ENCODE data around the gene STK36. TPM values are rescaled to one million over a fixed set of nuclear protein-coding genes. Genes with fewer than 3 reads are reported as not detected.
A peak's percentile ranks its signal among the peaks of the same experiment; 100 is the strongest.

Gene STK36
- total and polyA plus RNA-seq, 7 donors: 3.9 to 79.5 (median 15.8) TPM

GRCh38 chr2:218703341-218703740 lies 31.5 kb downstream of the STK36 start:
- H3K4me1 ChIP-seq: no peaks in the 10 kb centered on the region
- H3K27me3 ChIP-seq: no peaks in the 10 kb centered on the region
- peaks cover 0 to 29% (median 12%) of the 10 kb centered on the region in 4 donors for H3K36me3 ChIP-seq
- intact Hi-C loops (cut with DNase I): no loop called here
- no peak overlapping the region for H3K4me3 ChIP-seq
- WGBS, 2 donors: 93% methylated on average over 4 of the region's 4 CpGs
- DNase-seq: no peak
- no peak overlapping the region for H3K27ac ChIP-seq
- no peak for TF ChIP-seq POLR2AphosphoS5 (IDR thresholded peaks at IDR 0.05)
- H3K9me3 ChIP-seq: no peaks in the 10 kb centered on the region

GRCh38 chr2:218708086-218708485 lies 36.2 kb downstream of the STK36 start:
- intact Hi-C loops (cut with DNase I): loop anchor here (5.0 kb wide), 1 partner anchor 301 kb away; no protein-coding TSS in a partner anchor
- 82 to 87% methylated on average over 4 of the region's 4 CpGs for WGBS, 2 donors
- TF ChIP-seq POLR2A (IDR thresholded peaks at IDR 0.05): no peak
- TF ChIP-seq CTCF (IDR thresholded peaks at IDR 0.05): no peak
- no peak for TF ChIP-seq EP300 (IDR thresholded peaks at IDR 0.05)
- TF ChIP-seq POLR2AphosphoS5 (IDR thresholded peaks at IDR 0.05): no peak
- peaks cover 0 to 11% (median 10%) of the 10 kb centered on the region in 4 donors for H3K4me1 ChIP-seq
- H3K27ac ChIP-seq: no peak overlapping the region
- H3K36me3 ChIP-seq: no peaks in the 10 kb centered on the region
- no peak overlapping the region for H3K4me3 ChIP-seq
- no peaks in the 10 kb centered on the region for H3K27me3 ChIP-seq
- no peak for DNase-seq
- H3K9me3 ChIP-seq: no peaks in the 10 kb centered on the region

- no peak for DNase-seq
- Histone ChIP-seq H3K4me1 (peaks cover 0 to 11% (median 10%) of the 10 kb centered on the region in 4 donors), H3K9me3 (no peaks in the 10 kb centered on the region), H3K27me3 (no peaks in the 10 kb centered on the region), H3K36me3 (no peaks in the 10 kb centered on the region), H3K4me3 (peak overlapping the region in 2 of 4 donors; percentile 67 to 93), H3K27ac (no peak overlapping the region)
- intact Hi-C loops (cut with DNase I): loop anchor here (1.0 to 5.0 kb wide), 4 partner anchors 72 to 303 kb away; partner anchors contain the start of gene CYP27A1
- 85 to 90% methylated on average over 8 of the region's 8 CpGs for WGBS, 2 donors
- TF ChIP-seq POLR2AphosphoS5 (IDR thresholded peaks at IDR 0.05): no peak
- no peak for TF ChIP-seq CTCF (IDR thresholded peaks at IDR 0.05)
- TF ChIP-seq POLR2A (IDR thresholded peaks at IDR 0.05): no peak
- TF ChIP-seq EP300 (IDR thresholded peaks at IDR 0.05): no peak
Observed at GRCh38 chr2:218709908-218710307, 38.0 kb downstream of the STK36 start.

- 49 to 55% methylated on average over 14 of the region's 14 CpGs for WGBS, 2 donors
- H3K9me3 ChIP-seq: no peaks in the 10 kb centered on the region
- peak overlapping the region in 3 of 4 donors; percentile 67 to 93 (median 77) for H3K4me3 ChIP-seq
- peak overlapping the region; percentile 89 to 98 (median 92) for H3K27ac ChIP-seq
- no peak for DNase-seq
- peaks cover 0 to 11% (median 10%) of the 10 kb centered on the region in 4 donors for H3K4me1 ChIP-seq
- no peaks in the 10 kb centered on the region for H3K27me3 ChIP-seq
- intact Hi-C loops (cut with DNase I): loop anchor here (1.0 to 5.0 kb wide), 3 partner anchors 72 to 197 kb away; partner anchors contain the start of gene CYP27A1
- H3K36me3 ChIP-seq: no peaks in the 10 kb centered on the region
- TF ChIP-seq POLR2A (IDR thresholded peaks at IDR 0.05) (no peak), POLR2AphosphoS5 (IDR thresholded peaks at IDR 0.05) (no peak), EP300 (IDR thresholded peaks at IDR 0.05) (no peak), CTCF (IDR thresholded peaks at IDR 0.05) (no peak)
Observed at GRCh38 chr2:218710334-218710686, 38.4 kb downstream of the STK36 start.

- TF ChIP-seq EP300 (IDR thresholded peaks at IDR 0.05) (no peak), POLR2A (IDR thresholded peaks at IDR 0.05) (peak; percentile 13 to 24), CTCF (IDR thresholded peaks at IDR 0.05) (peak; percentile 83 to 95 (median 90)), POLR2AphosphoS5 (IDR thresholded peaks at IDR 0.05) (peak; percentile 80 to 92 (median 84))
Observed at GRCh38 chr2:218710687-218711549, 39.0 kb downstream of the STK36 start, which contains the start of gene TTLL4. TSS of gene TTLL4 (plus strand) at chr2:218710835. CDS start at chr2:218737677, 26,842 bp downstream.

More at GRCh38 chr2:218710687-218711549, 39.0 kb downstream of the STK36 start, which contains the start of gene TTLL4:
- H3K27me3 ChIP-seq: no peaks in the 10 kb centered on the region
- no peaks in the 10 kb centered on the region for H3K36me3 ChIP-seq
- DNase-seq: peak; percentile 99
- H3K27ac ChIP-seq: peak within 1 kb of the TSS; percentile 89 to 98 (median 92)
- peak within 1 kb of the TSS; percentile 67 to 93 (median 77) for H3K4me3 ChIP-seq
- intact Hi-C loops (cut with DNase I): loop anchor here (1.0 to 5.0 kb wide), 4 partner anchors 71 to 196 kb away; partner anchors contain the start of gene CYP27A1
- H3K9me3 ChIP-seq: no peaks in the 10 kb centered on the region
- WGBS, 2 donors: 0% methylated on average over 74 of the region's 74 CpGs
- peaks cover 0 to 11% (median 10%) of the 10 kb centered on the region in 4 donors for H3K4me1 ChIP-seq

All from sigmoid colon (tissue), 7 donors.